Activated CD4-positive, alpha-beta T cell treated with anti-CD3 and anti-CD28 coated beads for 36 hours (primary cell): ENCODE measurements around the gene TAOK1. TPM values are rescaled to one million over a fixed set of nuclear protein-coding genes. Genes with fewer than 3 reads are reported as not detected.

Source experiments
- ATAC-seq: fragments of 200-7000 bp; cut with Tn5 transposase; one replicate; pipeline ENCODE4 v1.10.0; 2021; ENCODE audit warnings: mild to moderate bottlenecking, moderate library complexity
- CTCF ChIA-PET: fragments of 350-600 bp; sonication (Branson Sonifier 250); formaldehyde crosslinking; loops from one replicate; lab custom pipeline; 2021; ENCODE audit warnings: antibody characterized with exemption; lab: Charles Lee
- POLR2A ChIA-PET: fragments of 350-600 bp; sonication (Branson Sonifier 250); formaldehyde crosslinking; loops from one replicate; lab custom pipeline; 2021; ENCODE audit warnings: antibody characterized with exemption, inconsistent platforms; lab: Charles Lee
- DNase-seq: peaks from one replicate; pipeline ENCODE4 v3.0.0-alpha.2; 2020
- H3K27ac Mint-ChIP-seq: one replicate; pipeline ENCODE4 v1.8.0; 2021; ENCODE audit warnings: mixed read lengths
- H3K27me3 Mint-ChIP-seq: one replicate; pipeline ENCODE4 v1.8.0; 2021; ENCODE audit warnings: mixed read lengths
- H3K36me3 Mint-ChIP-seq: one replicate; pipeline ENCODE4 v1.8.0; 2021; ENCODE audit warnings: low read depth, mixed read lengths
- H3K4me1 Mint-ChIP-seq: one replicate; pipeline ENCODE4 v1.8.0; 2021; ENCODE audit warnings: mixed read lengths
- H3K4me3 Mint-ChIP-seq: one replicate; pipeline ENCODE4 v1.8.0; 2021; ENCODE audit warnings: mild to moderate bottlenecking, moderate library complexity, mixed read lengths
- H3K9me3 Mint-ChIP-seq: one replicate; pipeline ENCODE4 v1.8.0; 2021; ENCODE audit warnings: low read depth, mixed read lengths
- intact Hi-C, 2 experiments: fragments of 100-400 bp; cut with DNase I in 1 of 2; cut with micrococcal nuclease in 1 of 2; formaldehyde crosslinking; loops; one replicate each; pipeline versions ENCODE4 v1.14.2 to v1.15.1; 2022 to 2024; cut with DNase I, micrococcal nuclease
- total RNA-seq, 2 experiments: library from RNA; stranded (reverse); gene quantifications; one replicate each; pipeline ENCODE4 v1.2.3, GENCODE V29; 2021

The TAOK1 gene
- total RNA-seq, 2 experiments from 2014 or later: 29.9 to 35.1 TPM

DNA sequence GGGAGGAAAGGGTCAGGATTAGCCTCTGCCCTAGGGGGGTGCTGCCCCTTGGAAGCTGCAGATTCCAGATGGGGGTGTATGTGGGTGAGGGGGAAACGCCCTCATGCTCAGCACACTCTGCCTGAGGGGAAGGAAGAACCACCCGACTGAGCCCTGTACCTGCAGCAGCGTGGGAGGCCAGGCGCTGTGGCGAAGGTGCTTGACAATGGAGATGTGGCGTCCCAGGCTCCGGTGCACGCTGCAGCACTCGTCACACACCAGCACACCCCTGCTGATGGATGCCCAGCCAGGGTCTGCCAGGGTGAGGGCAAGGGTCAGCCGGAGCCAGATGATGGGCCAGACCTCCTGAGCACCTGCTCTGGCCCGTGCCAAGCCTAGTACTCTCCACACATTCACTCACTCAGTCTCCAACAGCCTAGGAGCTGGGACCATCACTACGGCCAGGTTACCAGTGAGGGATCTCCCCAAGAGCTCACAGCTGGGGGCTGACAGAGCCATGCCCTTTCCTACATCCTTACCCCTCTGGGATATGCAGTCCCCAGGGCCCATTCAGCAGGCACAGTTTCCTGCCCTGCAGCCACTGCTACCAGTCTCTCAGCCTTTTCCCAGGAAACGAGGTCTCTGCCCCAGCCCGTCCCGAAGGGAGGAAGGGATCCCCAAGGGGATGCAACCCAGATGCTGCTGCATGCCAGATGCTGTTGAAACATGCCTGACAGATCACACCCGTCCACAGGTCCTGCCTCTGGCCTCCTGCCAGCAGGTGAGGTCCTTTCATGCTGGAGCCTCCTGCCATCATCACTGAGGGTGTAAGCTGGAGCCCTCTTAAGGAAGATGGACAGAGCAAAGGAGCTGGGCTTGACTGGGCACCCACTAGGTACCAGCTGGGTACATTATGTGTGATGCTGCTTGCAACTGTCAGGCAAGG is 193.4 kb downstream of the TAOK1 start:
- DNase-seq: no peak
- Mint-ChIP-seq H3K27ac (peak overlapping the region; percentile 63), H3K4me1 (peaks cover 47% of the 10 kb centered on the region), H3K4me3 (no peak overlapping the region), H3K27me3 (no peaks in the 10 kb centered on the region), H3K9me3 (no peaks in the 10 kb centered on the region), H3K36me3 (peaks cover 45% of the 10 kb centered on the region)
- ChIA-PET CTCF (interaction anchor here (0.8 to 6.0 kb wide), 4 partner anchors 9 to 348 kb away, joined by 3 to 37 read pairs (median 3); no protein-coding TSS in a partner anchor), POLR2A (no interaction called here)
- ATAC-seq: no peak
- intact Hi-C loops: no loop called here

DNA sequence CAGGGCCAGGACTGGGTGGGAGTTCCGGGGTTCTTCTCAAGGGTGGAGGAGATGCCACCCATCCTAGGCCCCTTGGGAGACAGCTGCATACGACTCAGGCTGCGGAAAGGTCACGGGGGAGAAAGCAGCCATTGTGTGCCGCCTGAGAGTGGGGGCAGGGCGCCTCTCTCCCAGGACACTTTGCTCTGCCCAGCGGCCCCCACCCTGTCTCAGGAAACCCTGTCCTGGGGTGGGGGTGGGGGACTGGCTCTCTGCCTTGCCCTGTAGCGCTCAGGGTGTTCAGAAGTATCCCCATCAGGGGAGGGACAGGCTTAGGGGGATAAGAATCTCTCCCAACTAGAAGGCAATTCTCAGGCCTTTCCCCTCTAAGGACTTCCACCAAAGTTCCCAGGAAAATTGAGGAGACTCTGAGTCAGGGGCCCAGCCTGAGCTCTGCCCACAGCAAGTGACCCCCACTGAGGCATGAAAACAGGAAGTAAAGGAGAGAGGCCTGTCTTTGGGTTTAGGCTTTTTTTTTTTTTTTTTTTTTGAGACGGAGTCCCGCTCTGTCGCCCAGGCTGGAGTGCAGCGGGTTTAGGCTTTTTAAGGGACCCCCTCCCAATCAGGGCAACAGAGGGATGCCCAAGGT is 194.4 kb downstream of the TAOK1 start:
- no peaks in the 10 kb centered on the region for H3K27me3 Mint-ChIP-seq
- H3K9me3 Mint-ChIP-seq: no peaks in the 10 kb centered on the region
- intact Hi-C loops: no loop called here
- H3K4me3 Mint-ChIP-seq: no peak overlapping the region
- DNase-seq (no peak), ATAC-seq (no peak)
- H3K4me1 Mint-ChIP-seq: peaks cover 47% of the 10 kb centered on the region
- CTCF ChIA-PET: interaction anchor here (0.6 to 1.0 kb wide), 2 partner anchors 9 to 396 kb away, joined by 3 to 5 read pairs; no protein-coding TSS in a partner anchor
- peaks cover 39% of the 10 kb centered on the region for H3K36me3 Mint-ChIP-seq
- peak overlapping the region; percentile 85 for H3K27ac Mint-ChIP-seq
- POLR2A ChIA-PET: no interaction called here

DNA sequence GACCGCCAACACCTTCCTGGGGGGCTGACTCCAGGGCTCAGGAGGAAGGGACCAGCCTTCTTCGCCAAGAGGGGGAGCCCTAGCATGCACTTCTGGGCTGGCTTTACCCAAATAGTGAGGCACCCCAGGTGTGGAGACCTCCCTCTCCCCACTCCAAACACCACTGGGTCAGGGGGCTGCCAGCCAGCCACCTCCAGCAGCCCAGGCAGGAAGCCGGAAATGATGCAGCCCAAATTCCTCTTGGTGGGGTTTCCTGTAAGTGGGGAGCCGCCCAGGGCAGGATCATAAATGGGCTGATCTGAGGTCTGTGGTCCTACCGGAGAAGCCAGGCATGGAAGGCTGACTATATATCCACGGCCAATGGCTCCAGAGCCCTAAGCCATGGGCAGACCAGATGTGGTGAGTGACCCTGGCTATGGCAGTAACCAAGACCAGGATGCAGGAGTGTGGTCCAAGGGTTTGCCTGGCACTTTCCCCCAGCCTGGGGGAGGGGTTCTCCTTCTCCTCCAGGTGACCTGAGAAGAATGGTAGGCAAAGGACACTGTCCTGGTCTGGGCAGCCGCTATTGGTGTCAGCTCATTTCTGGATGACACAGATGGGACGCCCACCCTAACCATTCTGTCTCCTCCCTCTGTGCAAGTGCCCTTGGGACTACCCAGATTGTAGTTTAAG is 195.1 kb downstream of the TAOK1 start:
- intact Hi-C loops: no loop called here
- Mint-ChIP-seq H3K4me1 (peaks cover 51% of the 10 kb centered on the region), H3K9me3 (no peaks in the 10 kb centered on the region)

DNA sequence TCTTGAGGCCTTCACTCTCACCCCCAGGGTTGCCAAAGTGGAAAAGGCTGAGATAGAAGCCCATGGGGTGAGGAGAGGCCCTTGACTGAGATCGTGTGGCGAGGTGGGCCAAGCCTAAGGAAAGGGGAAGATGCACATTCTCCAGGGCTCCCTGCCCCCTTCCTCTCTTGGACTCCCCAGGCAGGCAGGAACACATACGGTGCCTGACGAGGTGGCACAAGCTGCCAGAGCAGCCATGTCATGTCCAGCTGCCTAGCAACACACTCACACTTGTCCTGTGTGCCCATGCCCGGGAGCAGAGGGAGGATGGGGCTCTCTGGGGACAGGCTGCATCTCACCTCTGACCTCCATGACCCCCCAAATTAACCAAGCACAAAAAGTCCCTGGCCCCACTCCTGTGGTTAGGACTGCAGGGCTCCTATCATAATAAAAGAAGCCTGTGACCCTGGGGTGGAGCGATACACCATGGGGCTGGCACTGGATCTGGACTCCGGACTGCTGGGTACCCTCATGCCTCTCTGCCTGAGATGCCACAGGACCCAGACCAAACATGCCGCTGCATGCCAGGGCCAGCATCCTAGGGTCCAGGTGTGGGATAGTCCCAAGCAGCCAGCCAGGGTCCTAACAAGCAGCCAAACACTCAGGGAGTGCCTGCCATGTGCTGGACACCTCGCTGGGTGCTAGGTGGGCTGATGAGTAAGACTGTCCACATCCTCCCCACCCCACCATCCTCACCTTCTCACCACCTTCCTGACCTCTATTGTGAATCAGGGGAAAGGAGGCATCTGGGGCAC is 196.7 kb downstream of the TAOK1 start:
- Mint-ChIP-seq H3K27ac (peak overlapping the region; percentile 7), H3K36me3 (peaks cover 24% of the 10 kb centered on the region)

More for the DNA sequence above, 195.1 kb downstream of the TAOK1 start:
- DNase-seq (peak; percentile 52), ATAC-seq (no peak)
- Mint-ChIP-seq H3K27ac (peak overlapping the region; percentile 85), H3K36me3 (peaks cover 34% of the 10 kb centered on the region), H3K27me3 (no peaks in the 10 kb centered on the region), H3K4me3 (peak overlapping the region; percentile 54)
- POLR2A ChIA-PET: no interaction called here
- CTCF ChIA-PET: interaction anchor here (0.6 to 2.0 kb wide), 9 partner anchors 10 to 501 kb away, joined by 3 to 7 read pairs (median 3); partner anchors contain the start of gene SSH2

DNA sequence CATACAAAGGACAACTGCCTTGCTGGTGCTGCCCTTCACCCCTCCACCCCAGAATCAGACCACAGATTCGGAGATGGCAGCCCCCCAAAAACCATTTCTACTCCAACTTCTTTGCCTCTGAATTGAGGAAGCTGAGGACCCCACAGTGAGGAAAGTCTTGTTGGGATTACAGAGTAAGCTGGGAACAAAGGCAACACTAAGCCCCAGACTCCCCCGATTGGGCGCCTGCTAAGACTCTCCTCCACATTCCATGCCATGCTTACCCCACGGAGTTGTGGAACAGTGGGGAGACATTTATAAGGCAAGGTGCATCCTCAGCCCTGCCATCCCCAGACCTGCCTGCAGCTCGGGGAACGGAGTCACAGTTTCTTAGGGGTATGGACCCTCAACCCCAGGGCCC is 197.4 kb downstream of the TAOK1 start:
- DNase-seq (no peak), ATAC-seq (no peak)
- Mint-ChIP-seq H3K4me1 (peaks cover 66% of the 10 kb centered on the region), H3K4me3 (peak overlapping the region; percentile 94), H3K36me3 (peaks cover 19% of the 10 kb centered on the region), H3K27ac (peak overlapping the region; percentile 92), H3K27me3 (no peaks in the 10 kb centered on the region), H3K9me3 (no peaks in the 10 kb centered on the region)
- CTCF ChIA-PET: interaction anchor here (0.7 to 1.9 kb wide), 11 partner anchors 8 to 537 kb away, joined by 3 to 18 read pairs (median 4); no protein-coding TSS in a partner anchor
- intact Hi-C loops: no loop called here
- POLR2A ChIA-PET: no interaction called here

More for the DNA sequence above, 196.7 kb downstream of the TAOK1 start:
- ATAC-seq: no peak
- Mint-ChIP-seq H3K4me1 (peaks cover 59% of the 10 kb centered on the region), H3K4me3 (peak overlapping the region; percentile 94), H3K27me3 (no peaks in the 10 kb centered on the region), H3K9me3 (no peaks in the 10 kb centered on the region)
- DNase-seq: no peak
- ChIA-PET CTCF (interaction anchor here (0.7 to 2.0 kb wide), 8 partner anchors 12 to 538 kb away, joined by 3 to 18 read pairs (median 4); no protein-coding TSS in a partner anchor), POLR2A (no interaction called here)
- intact Hi-C loops: no loop called here

DNA sequence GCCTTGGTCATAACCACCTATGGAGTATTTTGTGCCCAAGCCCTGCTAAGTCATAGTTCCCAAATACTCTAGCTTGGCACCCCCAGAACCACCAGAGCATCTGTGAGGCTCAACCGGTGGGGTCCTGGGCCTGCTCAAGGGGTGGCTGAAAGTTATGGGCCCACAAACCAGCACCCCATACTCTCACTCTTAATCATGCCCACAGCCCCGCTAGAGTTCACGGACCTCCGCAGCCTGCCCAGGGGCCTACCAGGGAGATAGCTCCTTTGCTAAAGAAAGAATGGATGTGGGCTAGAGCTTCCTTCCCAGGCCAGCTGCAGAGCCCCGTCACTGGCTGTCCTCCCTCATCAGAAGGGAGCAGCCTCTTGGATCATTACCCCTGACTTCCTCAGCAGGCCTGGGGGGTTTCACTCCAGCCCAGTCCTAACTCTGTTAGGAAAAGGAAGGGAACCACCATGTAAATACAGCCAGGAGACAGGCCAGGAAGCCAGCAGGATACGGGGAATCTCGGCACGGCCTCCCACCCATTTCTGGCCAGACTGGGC is 197.9 kb downstream of the TAOK1 start:
- ATAC-seq (no peak), DNase-seq (no peak)
- peak overlapping the region; percentile 94 for H3K4me3 Mint-ChIP-seq
- CTCF ChIA-PET: interaction anchor here (0.7 to 1.9 kb wide), 12 partner anchors 8 to 536 kb away, joined by 3 to 18 read pairs (median 4); partner anchors contain the start of gene TP53I13
- H3K4me1 Mint-ChIP-seq: peaks cover 69% of the 10 kb centered on the region
- H3K27me3 Mint-ChIP-seq: no peaks in the 10 kb centered on the region
- H3K27ac Mint-ChIP-seq: peak overlapping the region; percentile 92
- peaks cover 14% of the 10 kb centered on the region for H3K36me3 Mint-ChIP-seq
- H3K9me3 Mint-ChIP-seq: no peaks in the 10 kb centered on the region
- POLR2A ChIA-PET: interaction anchor here (0.6 kb wide), 1 partner anchor 29 kb away, joined by 3 read pairs; no protein-coding TSS in a partner anchor
- intact Hi-C loops: loop anchor here in 1 of 2 experiments (2.0 kb wide), 1 partner anchor 19 kb away; the partner anchor contains the start of gene TP53I13

DNA sequence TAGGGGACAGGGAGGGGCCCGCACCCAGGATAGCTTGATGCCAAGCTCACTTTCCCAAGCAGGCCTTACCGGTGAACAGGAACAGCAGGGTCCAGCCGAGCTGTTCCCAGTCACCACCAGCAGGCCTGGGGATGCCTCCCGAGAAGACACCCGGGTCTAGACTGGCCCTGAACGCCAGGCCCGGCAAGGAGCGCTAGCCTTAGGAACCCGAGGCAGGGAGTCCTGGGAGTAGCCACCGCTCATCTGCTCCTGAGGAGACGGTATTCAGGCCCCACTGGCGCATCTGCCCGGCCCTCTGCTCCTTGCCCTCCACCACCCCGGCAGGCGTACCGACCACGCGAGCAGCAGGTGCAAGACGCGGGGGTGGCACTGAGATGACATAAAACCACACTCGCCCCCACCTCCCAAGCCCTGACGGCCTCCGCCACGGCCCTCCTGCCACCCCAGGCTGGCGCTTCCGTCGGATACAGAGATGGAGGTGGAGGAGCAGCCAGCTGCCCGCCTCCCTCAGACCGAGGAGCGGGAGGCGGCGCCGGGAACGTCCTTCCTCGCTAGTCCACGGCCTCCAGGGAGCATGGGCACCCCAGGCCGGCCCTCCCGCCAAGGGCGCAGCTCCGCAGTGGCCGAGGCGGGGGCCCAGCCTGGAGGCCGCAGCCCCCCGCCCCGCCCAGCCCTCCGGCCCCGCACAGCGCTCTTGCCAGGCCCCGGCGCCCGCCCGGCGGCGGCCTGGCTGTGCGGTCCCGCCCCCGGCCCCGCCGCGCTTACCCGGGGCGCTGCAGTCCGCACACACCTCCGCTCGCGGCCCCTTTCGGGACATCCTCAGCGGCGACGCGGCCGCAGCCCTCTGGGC is 198.6 kb downstream of the TAOK1 start:
- POLR2A ChIA-PET: interaction anchor here (0.6 kb wide), 1 partner anchor 29 kb away, joined by 3 read pairs; no protein-coding TSS in a partner anchor
- CTCF ChIA-PET: interaction anchor here (0.8 to 1.9 kb wide), 9 partner anchors 9 to 190 kb away, joined by 3 to 18 read pairs (median 4); partner anchors contain the start of gene TP53I13
- H3K36me3 Mint-ChIP-seq: peaks cover 7% of the 10 kb centered on the region
- H3K27me3 Mint-ChIP-seq: no peaks in the 10 kb centered on the region
- ATAC-seq (no peak), DNase-seq (peak; percentile 73)
- H3K4me3 Mint-ChIP-seq: peak overlapping the region; percentile 94
- H3K4me1 Mint-ChIP-seq: peaks cover 69% of the 10 kb centered on the region
- peak overlapping the region; percentile 92 for H3K27ac Mint-ChIP-seq
- no peaks in the 10 kb centered on the region for H3K9me3 Mint-ChIP-seq
- intact Hi-C loops: loop anchor here (1.0 to 2.0 kb wide), 5 partner anchors 20 to 342 kb away; partner anchors contain the start of genes TP53I13 (in 2 of the 2) and SSH2 (in 1 of the 2)

DNA sequence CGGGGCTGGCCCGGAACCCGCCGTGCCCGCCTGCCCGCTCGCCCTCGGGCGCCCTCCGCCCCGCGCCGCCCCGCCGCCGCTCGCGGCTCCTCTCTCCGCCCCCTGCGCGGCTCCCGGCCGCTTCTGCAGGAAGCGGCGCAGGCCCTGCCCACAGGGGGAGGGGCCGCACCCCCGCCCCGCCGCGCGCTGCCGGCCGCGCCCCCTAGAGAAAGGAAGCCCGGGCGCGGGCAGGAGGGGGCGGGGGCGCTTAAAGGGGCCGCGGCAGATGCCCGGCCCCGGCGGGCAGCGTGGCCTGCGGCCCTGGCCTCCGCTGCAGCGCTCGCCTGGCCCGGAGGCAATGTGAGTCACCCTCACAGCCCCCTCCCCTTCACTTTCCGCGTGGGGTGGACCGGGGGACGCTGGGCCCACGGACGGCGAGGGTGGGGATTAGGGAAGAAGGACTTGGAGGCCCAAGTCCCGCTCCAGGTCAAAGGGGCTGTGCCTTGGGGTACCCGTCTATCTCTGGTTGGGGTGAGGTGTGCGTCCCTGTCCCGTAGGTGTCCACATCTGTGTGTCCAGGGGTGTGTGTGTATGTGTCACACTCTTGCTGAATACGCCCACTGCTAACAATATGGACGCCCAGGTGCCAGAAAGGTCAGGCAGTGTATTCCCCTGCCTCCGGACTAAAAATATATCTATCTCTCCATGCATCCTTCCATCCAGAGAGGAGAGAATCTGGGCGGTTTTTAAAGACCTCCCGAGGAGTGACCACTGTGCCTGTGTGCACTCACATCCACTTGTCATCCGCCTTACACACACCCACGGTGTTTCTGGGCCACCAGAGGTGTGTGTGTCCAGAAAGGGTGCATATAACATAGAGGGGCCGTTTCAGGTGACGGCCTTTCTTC is 199.6 kb downstream of the TAOK1 start, which contains the start of gene GIT1:
GIT1 (minus strand) TSS at position 125 of the 887 bp plus-strand sequence. CDS start 270 bp downstream, outside the sequence.
- Mint-ChIP-seq H3K27me3 (no peaks in the 10 kb centered on the region), H3K9me3 (no peaks in the 10 kb centered on the region), H3K36me3 (peaks cover 5% of the 10 kb centered on the region), H3K4me3 (peak within 1 kb of the TSS; percentile 94), H3K27ac (peak within 1 kb of the TSS; percentile 92), H3K4me1 (peaks cover 64% of the 10 kb centered on the region)
- CTCF ChIA-PET: interaction anchor here (1.5 to 5.0 kb wide), 5 partner anchors 10 to 27 kb away, joined by 6 to 79 read pairs (median 26); partner anchors contain the start of gene TP53I13
- POLR2A ChIA-PET: no interaction called here
- intact Hi-C loops: loop anchor here (1.0 to 2.0 kb wide), 6 partner anchors 21 to 341 kb away; partner anchors contain the start of genes TP53I13 (in 2 of the 2), SSH2 (in 1 of the 2) and TAOK1 (in 1 of the 2)
- DNase-seq (peak; percentile 92), ATAC-seq (peak; percentile 69)
